HepG2 (cell line): ENCODE measurements around the gene PLXDC2. TPM values are rescaled to one million over a fixed set of nuclear protein-coding genes. Genes with fewer than 3 reads are reported as not detected.

ENCODE experiments used
- ATAC-seq: fragments of 200-7000 bp; cut with Tn5 transposase; 3 replicates; pipeline ENCODE4 v1.9.1; 2020; ENCODE audit warnings: mild to moderate bottlenecking, moderate library complexity
- BruUV-seq: library from RNA; stranded (reverse); fragments of 400-500 nt; replicated peaks from 2 replicates; lab custom pipeline; 2021; lab: Mats Ljungman, UMichigan
- CTCF ChIA-PET: fragments of 300-600 bp; formaldehyde crosslinking; extraction: SDS; loops from one replicate; lab custom pipeline; 2021; ENCODE audit warnings: low total read pairs, inconsistent platforms, low intra/inter-chr PET ratio; lab: Yijun Ruan, JAX
- POLR2A ChIA-PET: fragments of 350-600 bp; sonication (Branson Sonifier 250); formaldehyde crosslinking; loops from one replicate; lab custom pipeline; 2020; ENCODE audit warnings: antibody characterized with exemption, inconsistent platforms; lab: Yijun Ruan, JAX
- DNase-seq: peaks from one replicate; pipeline ENCODE4 v3.0.0-alpha.2; 2015; ENCODE audit warnings: low spot score
- FAIRE-seq: peaks from 3 replicates; lab custom pipeline; 2011; peaks lifted over from hg19 to GRCh38; lab: Jason Lieb, UNC
- H2AFZ ChIP-seq: one replicate; pipeline ENCODE4 v1.6.1; 2011; ENCODE audit warnings: low read length, inconsistent platforms
- H3K27ac ChIP-seq: fragments of 300-600 bp; 3 replicates; pipeline ENCODE4 v1.8.0; 2011; ENCODE audit warnings: mixed run types, mild to moderate bottlenecking, mixed read lengths, low read length, inconsistent platforms; ENCODE audit not compliant: insufficient read depth; ENCODE audit errors: extremely low read length
- H3K27me3 ChIP-seq, 2 experiments: fragments of 200-600 bp in 1 of 2; 2 replicates in 1 of 2; 3 replicates in 1 of 2; pipeline versions ENCODE4 v1.6.0 to v1.8.0; 2011; ENCODE audit warnings: low read length in 2 of 2, mild to moderate bottlenecking in 2 of 2, moderate library complexity in 2 of 2, inconsistent platforms in 1 of 2; ENCODE audit not compliant: insufficient read depth in 2 of 2, control insufficient read depth in 1 of 2
- H3K36me3 ChIP-seq, 2 experiments: fragments of 200-600 bp in 1 of 2; replicated peaks in 1 of 2; 2 replicates in 1 of 2; 3 replicates in 1 of 2; pipeline versions ENCODE4 v1.5.1 to v1.8.0; 2011; ENCODE audit warnings: low read length in 2 of 2, inconsistent platforms in 1 of 2; ENCODE audit not compliant: insufficient read depth in 2 of 2, control insufficient read depth in 1 of 2
- H3K4me1 ChIP-seq: 2 replicates; pipeline ENCODE4 v1.5.1; 2012; ENCODE audit warnings: low read length, inconsistent platforms; ENCODE audit not compliant: insufficient read depth
- H3K4me2 ChIP-seq: 2 replicates; pipeline ENCODE4 v1.6.0; 2011; ENCODE audit warnings: low read depth, low read length, inconsistent platforms
- H3K4me3 ChIP-seq, 3 experiments: fragments of 200-600 bp in 1 of 3; sonication (generic), shearing (Covaris generic) in 1 of 3; replicated peaks in 1 of 3; 2 replicates each; pipeline ENCODE4 v1.5.1; 2011 to 2016; ENCODE audit warnings: low read length in 3 of 3, inconsistent platforms in 2 of 3, low read depth in 2 of 3, mild to moderate bottlenecking in 2 of 3, control low read depth in 1 of 3, mixed read lengths in 1 of 3; ENCODE audit not compliant: insufficient read depth in 1 of 3
- H3K79me2 ChIP-seq: one replicate; pipeline ENCODE4 v1.6.1; 2011; ENCODE audit warnings: low read length, inconsistent platforms; ENCODE audit not compliant: insufficient read depth
- H3K9ac ChIP-seq: 2 replicates; pipeline ENCODE4 v1.6.0; 2011; ENCODE audit warnings: mild to moderate bottlenecking, low read depth, low read length, inconsistent platforms; ENCODE audit not compliant: insufficient read depth
- H3K9me3 ChIP-seq: 2 replicates; pipeline ENCODE4 v1.5.1; 2012; ENCODE audit warnings: mild to moderate bottlenecking, low read length
- H4K20me1 ChIP-seq: 2 replicates; pipeline ENCODE4 v1.6.0; 2011; ENCODE audit warnings: inconsistent platforms, mild to moderate bottlenecking, low read length, moderate library complexity; ENCODE audit not compliant: insufficient read depth
- DNMT3B ChIP-seq: conservative IDR thresholded peaks from 2 replicates; pipeline ENCODE4 v1.6.1; 2016; ENCODE audit warnings: missing biosample characterization, control low read depth
- KLF12 ChIP-seq: sonication (generic); formaldehyde crosslinking; IDR thresholded peaks from 2 replicates; pipeline ENCODE4 v1.4.0; 2020; ENCODE audit warnings: missing genetic modification reagents, borderline replicate concordance
- NR2F6 ChIP-seq, 2 experiments: IDR thresholded peaks; 2 replicates each; pipeline ENCODE4 v1.6.1; 2016; ENCODE audit warnings: antibody characterized with exemption in 1 of 2, mild to moderate bottlenecking in 1 of 2
- SOX5 ChIP-seq: IDR thresholded peaks from 2 replicates; pipeline ENCODE4 v1.6.1; 2016; ENCODE audit warnings: borderline replicate concordance
- ZHX2 ChIP-seq, 2 experiments: sonication (generic) in 1 of 2; formaldehyde crosslinking in 1 of 2; IDR thresholded peaks; 2 replicates each; pipeline versions ENCODE4 v1.6.1 to v1.9.0; 2014 to 2022; ENCODE audit warnings: antibody characterized with exemption in 1 of 2, borderline replicate concordance in 1 of 2, inconsistent platforms in 1 of 2, low read depth in 1 of 2, missing genetic modification reagents in 1 of 2
- ZNF335 ChIP-seq: sonication (generic); formaldehyde crosslinking; IDR thresholded peaks from 2 replicates; pipeline ENCODE4 v1.4.0; 2020; ENCODE audit warnings: missing genetic modification reagents
- ZNF34 ChIP-seq: sonication (generic); formaldehyde crosslinking; IDR thresholded peaks from 2 replicates; pipeline ENCODE4 v1.4.0; 2020; ENCODE audit warnings: mild to moderate bottlenecking, missing genetic modification reagents, borderline replicate concordance
- ZNF660 ChIP-seq: sonication (generic); formaldehyde crosslinking; IDR thresholded peaks from 2 replicates; pipeline ENCODE4 v1.5.1; 2020; ENCODE audit warnings: mild to moderate bottlenecking, low read depth, missing genetic modification reagents, borderline replicate concordance
- WGBS: methylation state at CpG from one replicate; pipeline ENCODE4 v1.1.6; 2017; ENCODE audit warnings: low lambda C conversion rate; 5-methylcytosine and 5-hydroxymethylcytosine counted together
- in situ Hi-C: cut with HindIII; loops from 2 replicates; pipeline ENCODE4 v1.10.0; 2017; ENCODE audit warnings: low pct_unique_long_range_greater_than_20kb; ENCODE audit not compliant: extremely low pct_ligation_motif_present
- intact Hi-C: fragments of 100-400 bp; cut with micrococcal nuclease; formaldehyde crosslinking; loops from one replicate; pipeline ENCODE4 v1.10.0; 2022; ENCODE audit not compliant: unreplicated experiment
- polyA plus RNA-seq, 8 experiments: library from polyadenylated mRNA; depleted of rRNA in 3 of 8; stranded (reverse) in 7 of 8; unstranded in 1 of 8; fragments of >200 nt; fragmentation: Illumina TruSeq in 4 of 8; extraction: Trizol in 4 of 8; gene quantifications; 2 replicates each; pipeline versions ENCODE4 v1.2.1 to v1.2.3, GENCODE V29; 2011 to 2016; ENCODE audit warnings: low read depth in 4 of 8, missing spikeins in 1 of 8, mixed read lengths in 1 of 8; ENCODE audit not compliant: insufficient read depth in 1 of 8
- total RNA-seq, 5 experiments: library from RNA; depleted of rRNA; stranded (reverse); fragments of >200 nt; fragmentation: Illumina TruSeq; extraction: Trizol; gene quantifications; 2 replicates each; pipeline ENCODE4 v1.2.3, GENCODE V29; 2016; ENCODE audit warnings: low read depth in 1 of 5
- TF ChIP-seq, protein P1 (sequence below): sonication (generic); formaldehyde crosslinking; IDR thresholded peaks from 2 replicates; pipeline ENCODE4 v1.8.0; 2022; ENCODE audit warnings: mild to moderate bottlenecking, missing genetic modification reagents, moderate library complexity
- TF ChIP-seq, protein P2 (sequence below): sonication (generic); formaldehyde crosslinking; IDR thresholded peaks from 2 replicates; pipeline ENCODE4 v1.4.0; 2020; ENCODE audit warnings: missing genetic modification reagents

The PLXDC2 gene
- total and polyA plus RNA-seq, 2 of the 13 experiments (the other 11 are each of a cell fraction or from before 2014, with no cell fraction given) = 2.1 to 2.4 TPM

DNA sequence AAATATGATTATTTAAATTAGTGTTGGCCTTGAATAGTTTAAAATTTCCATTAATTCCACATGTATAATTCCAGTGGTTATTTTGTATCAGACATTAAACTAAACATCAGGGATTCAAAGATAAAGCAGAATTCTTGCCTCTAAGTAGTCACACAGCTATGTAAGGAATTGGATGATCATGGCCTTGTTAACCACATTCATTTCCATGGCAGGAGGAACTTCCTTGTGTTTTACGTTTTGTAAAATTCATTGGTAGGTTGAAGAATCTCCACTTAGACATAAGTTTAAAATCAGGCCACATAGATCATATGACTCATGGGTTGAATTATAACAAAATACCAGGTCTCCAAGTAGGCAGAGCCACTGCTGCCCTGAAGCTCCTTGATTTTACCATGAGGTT is 289.7 kb downstream of the PLXDC2 start:
- 53% methylated on average over 1 of the region's 1 CpG for WGBS
- no peaks in the 10 kb centered on the region for H3K9me3 ChIP-seq
- H3K4me1 ChIP-seq = no peaks in the 10 kb centered on the region
- no peak overlapping the region for H3K4me3 ChIP-seq
- H3K27ac ChIP-seq = no peak overlapping the region
- no peak overlapping the region for H2AFZ ChIP-seq
- H3K27me3 ChIP-seq = no peaks in the 10 kb centered on the region
- ChIA-PET CTCF (no interaction called here), POLR2A (no interaction called here)
- no peak for DNase-seq
- no peak for FAIRE-seq
- ATAC-seq = no peak
- H3K79me2 ChIP-seq = no peaks in the 10 kb centered on the region
- no peak overlapping the region for H3K4me2 ChIP-seq
- H3K36me3 ChIP-seq = no peaks in the 10 kb centered on the region
- H4K20me1 ChIP-seq = no peaks in the 10 kb centered on the region
- H3K9ac ChIP-seq = no peak overlapping the region
- no TSS peak for BruUV-seq
- TF ChIP-seq, protein P1, sequence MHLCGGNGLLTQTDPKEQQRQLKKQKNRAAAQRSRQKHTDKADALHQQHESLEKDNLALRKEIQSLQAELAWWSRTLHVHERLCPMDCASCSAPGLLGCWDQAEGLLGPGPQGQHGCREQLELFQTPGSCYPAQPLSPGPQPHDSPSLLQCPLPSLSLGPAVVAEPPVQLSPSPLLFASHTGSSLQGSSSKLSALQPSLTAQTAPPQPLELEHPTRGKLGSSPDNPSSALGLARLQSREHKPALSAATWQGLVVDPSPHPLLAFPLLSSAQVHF (CRISPR knock-in tag) = no peak
- TF ChIP-seq ZNF660 (CRISPR knock-in tag) (no peak), ZNF34 (CRISPR knock-in tag) (no peak), ZNF335 (CRISPR knock-in tag) (no peak), DNMT3B (CRISPR knock-in tag) (no peak), NR2F6 (IDR thresholded peaks at IDR 0.05) (no peak), NR2F6 (CRISPR knock-in tag; IDR thresholded peaks at IDR 0.05) (no peak)
- intact Hi-C loops = no loop called here
- in situ Hi-C loops = no loop called here

DNA sequence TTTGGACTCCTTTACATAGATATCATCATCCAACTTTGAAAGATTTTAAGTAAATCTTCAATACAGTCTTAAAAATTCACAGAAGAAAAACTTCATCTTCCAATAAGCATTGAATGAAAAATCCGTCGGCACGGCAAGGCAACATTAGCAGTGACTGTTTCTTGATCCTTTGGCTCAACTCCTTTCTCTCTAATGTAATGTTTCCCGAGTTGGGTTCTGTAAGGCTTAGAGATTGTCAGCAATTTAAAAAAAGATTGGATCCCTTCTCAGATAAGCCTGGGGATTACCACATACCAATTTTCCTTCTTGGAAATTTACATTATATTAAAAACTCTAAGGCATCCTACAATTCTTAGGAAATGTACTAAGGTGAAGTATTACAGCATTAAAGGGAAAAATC is 291.8 kb downstream of the PLXDC2 start:
- POLR2A ChIA-PET = no interaction called here
- FAIRE-seq (no peak), ATAC-seq (no peak), DNase-seq (no peak)
- Histone ChIP-seq H3K9me3 (no peaks in the 10 kb centered on the region), H3K36me3 (no peaks in the 10 kb centered on the region), H3K79me2 (no peaks in the 10 kb centered on the region), H3K4me3 (no peak overlapping the region), H3K9ac (no peak overlapping the region), H3K27me3 (no peaks in the 10 kb centered on the region), H2AFZ (no peak overlapping the region), H3K27ac (no peak overlapping the region), H3K4me1 (no peaks in the 10 kb centered on the region), H4K20me1 (no peaks in the 10 kb centered on the region), H3K4me2 (no peak overlapping the region)
- in situ Hi-C loops (no loop called here), intact Hi-C loops (no loop called here)
- BruUV-seq = no TSS peak
- CTCF ChIA-PET = no interaction called here
- WGBS = 55% methylated on average over 4 of the region's 4 CpGs
- TF ChIP-seq SOX5 = no peak
- TF ChIP-seq KLF12 (CRISPR knock-in tag) = no peak
- TF ChIP-seq, protein P2, sequence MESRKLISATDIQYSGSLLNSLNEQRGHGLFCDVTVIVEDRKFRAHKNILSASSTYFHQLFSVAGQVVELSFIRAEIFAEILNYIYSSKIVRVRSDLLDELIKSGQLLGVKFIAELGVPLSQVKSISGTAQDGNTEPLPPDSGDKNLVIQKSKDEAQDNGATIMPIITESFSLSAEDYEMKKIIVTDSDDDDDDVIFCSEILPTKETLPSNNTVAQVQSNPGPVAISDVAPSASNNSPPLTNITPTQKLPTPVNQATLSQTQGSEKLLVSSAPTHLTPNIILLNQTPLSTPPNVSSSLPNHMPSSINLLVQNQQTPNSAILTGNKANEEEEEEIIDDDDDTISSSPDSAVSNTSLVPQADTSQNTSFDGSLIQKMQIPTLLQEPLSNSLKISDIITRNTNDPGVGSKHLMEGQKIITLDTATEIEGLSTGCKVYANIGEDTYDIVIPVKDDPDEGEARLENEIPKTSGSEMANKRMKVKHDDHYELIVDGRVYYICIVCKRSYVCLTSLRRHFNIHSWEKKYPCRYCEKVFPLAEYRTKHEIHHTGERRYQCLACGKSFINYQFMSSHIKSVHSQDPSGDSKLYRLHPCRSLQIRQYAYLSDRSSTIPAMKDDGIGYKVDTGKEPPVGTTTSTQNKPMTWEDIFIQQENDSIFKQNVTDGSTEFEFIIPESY (CRISPR knock-in tag) = no peak
- TF ChIP-seq ZHX2 (IDR thresholded peaks at IDR 0.05; ENCODE audit: low read depth) = no peak
- TF ChIP-seq ZHX2 (CRISPR knock-in tag; IDR thresholded peaks at IDR 0.05; ENCODE audit: borderline replicate concordance) = no peak
